ENCODE measurements around the gene LIPC.
A peak's percentile ranks its signal among the peaks of the same experiment; 100 is the strongest.

LIPC gene

GRCh38 chr15:58440158-58440910, 8.5 kb downstream of the LIPC start:
- H3K4me1 ChIP-seq (ENCODE audit: low read depth, poor library complexity, severe bottlenecking) = peaks cover 32% of the 10 kb centered on the region
- no peaks in the 10 kb centered on the region for H3K27me3 ChIP-seq (ENCODE audit: insufficient read depth, low read depth)
- no peak for TF ChIP-seq CTCF (conservative IDR thresholded peaks at IDR 0.05; ENCODE audit: low read depth, low read length)
- no peaks in the 10 kb centered on the region for H3K36me3 ChIP-seq (ENCODE audit: insufficient read depth)
- H3K9ac ChIP-seq = peak overlapping the region; percentile 26; the same call in 1 of the 2 replicates
- H4K20me1 ChIP-seq (ENCODE audit: insufficient read depth) = no peaks in the 10 kb centered on the region
- H2AFZ ChIP-seq (ENCODE audit: low read depth) = peak overlapping the region; percentile 32; the same call in 1 of the 2 replicates
- H3K79me2 ChIP-seq (ENCODE audit: insufficient read depth, low read depth) = no peaks in the 10 kb centered on the region
- no peak overlapping the region for H3K4me3 ChIP-seq (IDR thresholded peaks at IDR 0.05; ENCODE audit: insufficient read depth, low read depth, low read length)
- peak overlapping the region; percentile 68 for H3K27ac ChIP-seq
- H3K4me2 ChIP-seq = peak overlapping the region; percentile 58; the same call in 1 of the 2 replicates

- Histone ChIP-seq H4K20me1 (ENCODE audit: insufficient read depth) (no peaks in the 10 kb centered on the region), H2AFZ (ENCODE audit: low read depth) (no peak overlapping the region), H3K4me2 (peak overlapping the region; percentile 58; the same call in 1 of the 2 replicates), H3K27me3 (ENCODE audit: insufficient read depth, low read depth) (no peaks in the 10 kb centered on the region), H3K36me3 (ENCODE audit: insufficient read depth) (no peaks in the 10 kb centered on the region), H3K27ac (no peak overlapping the region; the same call in 1 of the 2 replicates), H3K79me2 (ENCODE audit: insufficient read depth, low read depth) (no peaks in the 10 kb centered on the region), H3K4me3 (IDR thresholded peaks at IDR 0.05; ENCODE audit: insufficient read depth, low read depth, low read length) (no peak overlapping the region), H3K4me1 (ENCODE audit: low read depth, poor library complexity, severe bottlenecking) (peaks cover 32% of the 10 kb centered on the region), H3K9ac (no peak overlapping the region)
- no peak for TF ChIP-seq CTCF (conservative IDR thresholded peaks at IDR 0.05; ENCODE audit: low read depth, low read length)
Measured at GRCh38 chr15:58440922-58441321, 9.1 kb downstream of the LIPC start.

GRCh38 chr15:58441376-58442070, 9.7 kb downstream of the LIPC start:
- H3K27me3 ChIP-seq (ENCODE audit: insufficient read depth, low read depth) = no peaks in the 10 kb centered on the region
- H2AFZ ChIP-seq (ENCODE audit: low read depth) = no peak overlapping the region
- H3K36me3 ChIP-seq (ENCODE audit: insufficient read depth) = no peaks in the 10 kb centered on the region
- peaks cover 32% of the 10 kb centered on the region for H3K4me1 ChIP-seq (ENCODE audit: low read depth, poor library complexity, severe bottlenecking)
- H3K9ac ChIP-seq = no peak overlapping the region
- TF ChIP-seq CTCF (conservative IDR thresholded peaks at IDR 0.05; ENCODE audit: low read depth, low read length) = no peak
- H4K20me1 ChIP-seq (ENCODE audit: insufficient read depth) = no peaks in the 10 kb centered on the region
- peak overlapping the region; percentile 58; the same call in 1 of the 2 replicates for H3K4me2 ChIP-seq
- H3K4me3 ChIP-seq (IDR thresholded peaks at IDR 0.05; ENCODE audit: insufficient read depth, low read depth, low read length) = no peak overlapping the region
- H3K79me2 ChIP-seq (ENCODE audit: insufficient read depth, low read depth) = no peaks in the 10 kb centered on the region
- H3K27ac ChIP-seq = no peak overlapping the region

GRCh38 chr15:58442122-58442521, 10.3 kb downstream of the LIPC start:
- no peak overlapping the region for H3K9ac ChIP-seq
- no peaks in the 10 kb centered on the region for H3K36me3 ChIP-seq (ENCODE audit: insufficient read depth)
- H3K27ac ChIP-seq = no peak overlapping the region
- no peaks in the 10 kb centered on the region for H3K27me3 ChIP-seq (ENCODE audit: insufficient read depth, low read depth)
- H2AFZ ChIP-seq (ENCODE audit: low read depth) = no peak overlapping the region
- peaks cover 32% of the 10 kb centered on the region for H3K4me1 ChIP-seq (ENCODE audit: low read depth, poor library complexity, severe bottlenecking)
- H4K20me1 ChIP-seq (ENCODE audit: insufficient read depth) = no peaks in the 10 kb centered on the region
- H3K79me2 ChIP-seq (ENCODE audit: insufficient read depth, low read depth) = no peaks in the 10 kb centered on the region
- no peak overlapping the region for H3K4me3 ChIP-seq (IDR thresholded peaks at IDR 0.05; ENCODE audit: insufficient read depth, low read depth, low read length)
- TF ChIP-seq CTCF (conservative IDR thresholded peaks at IDR 0.05; ENCODE audit: low read depth, low read length) = no peak
- no peak overlapping the region for H3K4me2 ChIP-seq
